Kidney glomerular epithelial cell (primary cell): ENCODE results near the gene SMYD1.
"Not testable (repeated sequence)": the region's sequence is repeated elsewhere in the genome, so short reads cannot be mapped to it uniquely, and the experiment has no call there.

ENCODE experiments used
- DNase-seq: peaks from one replicate; lab custom pipeline; 2025; lab: John Stamatoyannopoulos, UW

Gene SMYD1

GRCh38 chr2:88067598-88067997, at the start of gene SMYD1:
Gene SMYD1 (plus strand): TSS chr2:88067825. CDS start chr2:88067865, 40 bp downstream.
- no peak for DNase-seq

- DNase-seq: not testable (repeated sequence)
Measured at GRCh38 chr2:88018077-88018805, 49.4 kb upstream of the SMYD1 start.

- DNase-seq: no peak
Measured at GRCh38 chr2:88018909-88019308, 48.7 kb upstream of the SMYD1 start.

GRCh38 chr2:88019985-88020384, 47.6 kb upstream of the SMYD1 start:
- DNase-seq: no peak

- DNase-seq: no peak
Measured at GRCh38 chr2:88022669-88022921, 45.0 kb upstream of the SMYD1 start.

GRCh38 chr2:88024509-88024908, 43.1 kb upstream of the SMYD1 start:
- no peak for DNase-seq

- no peak for DNase-seq
Measured at GRCh38 chr2:88027697-88028389, 39.8 kb upstream of the SMYD1 start.

- DNase-seq: no peak
Measured at GRCh38 chr2:88028931-88029330, 38.7 kb upstream of the SMYD1 start.

- DNase-seq: no peak
Measured at GRCh38 chr2:88032070-88032702, 35.4 kb upstream of the SMYD1 start.

- no peak for DNase-seq
Measured at GRCh38 chr2:88036182-88036581, 31.4 kb upstream of the SMYD1 start.

GRCh38 chr2:88036606-88037005, 31.0 kb upstream of the SMYD1 start:
- DNase-seq: no peak

- peak; percentile 94 for DNase-seq
Measured at GRCh38 chr2:88038263-88039105, 29.1 kb upstream of the SMYD1 start.

- no peak for DNase-seq
Measured at GRCh38 chr2:88042476-88042875, 25.1 kb upstream of the SMYD1 start.

- not testable (repeated sequence) for DNase-seq
Measured at GRCh38 chr2:88045561-88045960, 22.1 kb upstream of the SMYD1 start.

GRCh38 chr2:88048541-88048940, 19.1 kb upstream of the SMYD1 start:
- no peak for DNase-seq

- DNase-seq: no peak
Measured at GRCh38 chr2:88049622-88050021, 18.0 kb upstream of the SMYD1 start.

GRCh38 chr2:88051792-88052191, 15.8 kb upstream of the SMYD1 start:
- DNase-seq: no peak

GRCh38 chr2:88053296-88053695, 14.3 kb upstream of the SMYD1 start:
- DNase-seq: no peak

- no peak for DNase-seq
Measured at GRCh38 chr2:88053934-88054781, 13.5 kb upstream of the SMYD1 start.

GRCh38 chr2:88054782-88055370, 12.7 kb upstream of the SMYD1 start:
- no peak for DNase-seq
